ENCODE measurements around the gene PHYKPL. TPM values are rescaled to one million over a fixed set of nuclear protein-coding genes. Genes with fewer than 3 reads are reported as not detected.

The PHYKPL gene
- total RNA-seq, 1 donor from 2014 or later = 205 TPM

DNA sequence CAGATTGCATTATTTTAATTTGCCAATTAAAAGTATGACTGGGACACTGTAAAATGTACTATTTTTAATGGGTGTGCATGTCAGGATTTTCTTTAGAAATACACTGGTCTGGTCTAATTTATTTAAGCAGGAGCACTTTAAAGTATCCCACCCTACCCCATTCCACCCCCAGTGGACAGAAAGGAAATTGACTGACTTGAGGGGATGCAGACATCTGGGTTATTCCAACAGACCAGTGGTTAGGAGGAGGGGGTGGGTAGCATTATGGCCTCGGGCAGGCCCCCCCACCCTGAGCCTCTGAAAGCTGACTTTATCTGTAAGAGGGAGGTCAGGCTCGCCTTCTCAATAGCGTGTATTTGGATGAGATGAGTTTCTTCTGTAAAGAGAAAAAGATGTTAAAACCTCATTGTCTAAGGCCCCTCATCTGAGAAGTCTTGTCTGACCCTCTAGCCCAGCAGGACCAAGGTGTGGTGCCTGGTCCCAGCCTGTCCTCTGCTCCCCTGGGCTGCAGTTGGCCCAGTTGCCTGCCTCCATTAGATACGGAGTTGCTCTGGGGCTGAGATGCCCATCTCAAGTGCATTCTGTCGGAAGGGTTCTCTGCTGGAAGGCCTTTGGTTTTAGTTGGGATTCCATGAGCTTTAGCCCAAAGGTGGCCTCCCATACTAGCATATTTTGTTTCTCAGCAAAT, 23.9 kb downstream of the PHYKPL start:
- Mint-ChIP-seq H3K27ac (no peak overlapping the region), H3K36me3 (ENCODE audit: low read depth) (peaks cover 83% of the 10 kb centered on the region), H3K4me1 (peaks cover 28% of the 10 kb centered on the region), H3K9me3 (no peaks in the 10 kb centered on the region), H3K27me3 (no peaks in the 10 kb centered on the region), H3K4me3 (no peak overlapping the region)
- TF ChIP-seq, protein P1, sequence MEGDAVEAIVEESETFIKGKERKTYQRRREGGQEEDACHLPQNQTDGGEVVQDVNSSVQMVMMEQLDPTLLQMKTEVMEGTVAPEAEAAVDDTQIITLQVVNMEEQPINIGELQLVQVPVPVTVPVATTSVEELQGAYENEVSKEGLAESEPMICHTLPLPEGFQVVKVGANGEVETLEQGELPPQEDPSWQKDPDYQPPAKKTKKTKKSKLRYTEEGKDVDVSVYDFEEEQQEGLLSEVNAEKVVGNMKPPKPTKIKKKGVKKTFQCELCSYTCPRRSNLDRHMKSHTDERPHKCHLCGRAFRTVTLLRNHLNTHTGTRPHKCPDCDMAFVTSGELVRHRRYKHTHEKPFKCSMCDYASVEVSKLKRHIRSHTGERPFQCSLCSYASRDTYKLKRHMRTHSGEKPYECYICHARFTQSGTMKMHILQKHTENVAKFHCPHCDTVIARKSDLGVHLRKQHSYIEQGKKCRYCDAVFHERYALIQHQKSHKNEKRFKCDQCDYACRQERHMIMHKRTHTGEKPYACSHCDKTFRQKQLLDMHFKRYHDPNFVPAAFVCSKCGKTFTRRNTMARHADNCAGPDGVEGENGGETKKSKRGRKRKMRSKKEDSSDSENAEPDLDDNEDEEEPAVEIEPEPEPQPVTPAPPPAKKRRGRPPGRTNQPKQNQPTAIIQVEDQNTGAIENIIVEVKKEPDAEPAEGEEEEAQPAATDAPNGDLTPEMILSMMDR (IDR thresholded peaks at IDR 0.05) = no peak
- DNase-seq (no peak), ATAC-seq (ENCODE audit: low read depth) (no peak)
- POLR2A ChIA-PET = no interaction called here
- CTCF ChIA-PET = no interaction called here
- intact Hi-C loops (cut with micrococcal nuclease) = loop anchor here (10.0 kb wide), 1 partner anchor 416 kb away; the partner anchor contains the start of gene CLK4

DNA sequence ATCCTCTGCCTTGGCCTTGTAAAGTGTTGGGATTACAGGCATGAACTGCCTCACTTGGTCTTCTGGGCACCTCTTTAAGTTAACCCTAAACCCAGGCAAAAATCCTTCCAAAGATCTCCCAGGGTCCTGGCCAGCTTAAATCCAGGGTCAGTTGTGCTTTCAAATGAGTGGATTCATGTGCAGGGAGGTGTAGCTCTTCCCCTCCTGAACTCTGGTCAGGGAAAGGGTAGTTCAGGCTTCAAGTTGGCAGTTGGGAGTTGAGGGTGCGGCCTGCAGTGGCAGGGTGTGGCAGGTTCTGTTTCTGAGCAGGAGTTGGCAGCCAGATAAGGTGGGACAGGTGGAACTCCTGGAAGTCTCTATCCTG, 24.7 kb downstream of the PHYKPL start:
- ChIA-PET POLR2A (no interaction called here), CTCF (no interaction called here)
- Mint-ChIP-seq H3K9me3 (no peaks in the 10 kb centered on the region), H3K36me3 (ENCODE audit: low read depth) (peaks cover 75% of the 10 kb centered on the region), H3K27ac (peak overlapping the region; percentile 24), H3K4me1 (peaks cover 28% of the 10 kb centered on the region), H3K4me3 (no peak overlapping the region), H3K27me3 (no peaks in the 10 kb centered on the region)
- DNase-seq (no peak), ATAC-seq (ENCODE audit: low read depth) (no peak)
- intact Hi-C loops (cut with micrococcal nuclease) = loop anchor here (10.0 kb wide), 1 partner anchor 417 kb away; the partner anchor contains the start of gene CLK4
- TF ChIP-seq, protein P1 (IDR thresholded peaks at IDR 0.05) = no peak

DNA sequence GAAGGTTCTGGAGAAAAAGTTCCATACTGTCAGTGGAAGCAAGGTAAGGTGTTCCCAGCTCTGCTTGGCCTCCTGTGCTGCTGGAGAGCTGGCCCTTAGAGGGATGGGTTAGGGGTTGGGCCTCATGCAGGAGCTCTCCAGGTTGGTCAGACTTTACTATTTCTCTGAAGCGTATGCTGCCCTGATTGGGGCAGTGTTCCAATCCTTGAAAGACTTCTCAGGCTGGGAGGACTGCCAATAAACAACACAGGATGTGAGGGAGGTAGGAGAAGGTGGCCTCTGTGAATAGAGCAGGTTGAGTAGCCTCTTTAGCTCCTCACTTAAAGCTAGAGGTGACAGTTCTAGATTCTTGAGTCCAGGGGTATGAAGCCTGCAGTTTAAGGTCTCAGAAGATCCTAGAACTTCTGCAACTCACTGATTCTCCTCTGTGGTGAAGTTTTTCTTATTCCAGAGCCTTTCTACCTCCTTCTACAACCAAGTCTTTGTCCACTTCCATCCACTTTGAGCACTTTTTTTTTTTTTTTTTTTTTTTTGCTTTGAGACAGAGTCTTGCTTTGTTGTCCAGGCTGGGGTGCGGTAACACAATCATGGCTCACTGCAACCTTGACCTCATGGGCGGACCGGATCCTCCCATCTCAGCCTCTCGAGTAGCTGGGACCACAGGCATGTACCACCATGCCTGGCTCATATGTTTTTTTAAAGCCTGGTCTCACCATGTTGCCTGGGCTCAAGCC, 25.3 kb downstream of the PHYKPL start:
- intact Hi-C loops (cut with micrococcal nuclease) = loop anchor here (10.0 kb wide), 1 partner anchor 417 kb away; the partner anchor contains the start of gene CLK4
- Mint-ChIP-seq H3K36me3 (ENCODE audit: low read depth) (peaks cover 70% of the 10 kb centered on the region), H3K9me3 (no peaks in the 10 kb centered on the region), H3K4me3 (peak overlapping the region; percentile 77), H3K27ac (peak overlapping the region; percentile 75), H3K27me3 (no peaks in the 10 kb centered on the region), H3K4me1 (peaks cover 28% of the 10 kb centered on the region)
- ATAC-seq (ENCODE audit: low read depth) (no peak), DNase-seq (no peak)
- ChIA-PET CTCF (no interaction called here), POLR2A (interaction anchor here (0.6 kb wide), 1 partner anchor 641 kb away, joined by 9 read pairs; no protein-coding TSS in a partner anchor)
- TF ChIP-seq, protein P1 (IDR thresholded peaks at IDR 0.05) = no peak

DNA sequence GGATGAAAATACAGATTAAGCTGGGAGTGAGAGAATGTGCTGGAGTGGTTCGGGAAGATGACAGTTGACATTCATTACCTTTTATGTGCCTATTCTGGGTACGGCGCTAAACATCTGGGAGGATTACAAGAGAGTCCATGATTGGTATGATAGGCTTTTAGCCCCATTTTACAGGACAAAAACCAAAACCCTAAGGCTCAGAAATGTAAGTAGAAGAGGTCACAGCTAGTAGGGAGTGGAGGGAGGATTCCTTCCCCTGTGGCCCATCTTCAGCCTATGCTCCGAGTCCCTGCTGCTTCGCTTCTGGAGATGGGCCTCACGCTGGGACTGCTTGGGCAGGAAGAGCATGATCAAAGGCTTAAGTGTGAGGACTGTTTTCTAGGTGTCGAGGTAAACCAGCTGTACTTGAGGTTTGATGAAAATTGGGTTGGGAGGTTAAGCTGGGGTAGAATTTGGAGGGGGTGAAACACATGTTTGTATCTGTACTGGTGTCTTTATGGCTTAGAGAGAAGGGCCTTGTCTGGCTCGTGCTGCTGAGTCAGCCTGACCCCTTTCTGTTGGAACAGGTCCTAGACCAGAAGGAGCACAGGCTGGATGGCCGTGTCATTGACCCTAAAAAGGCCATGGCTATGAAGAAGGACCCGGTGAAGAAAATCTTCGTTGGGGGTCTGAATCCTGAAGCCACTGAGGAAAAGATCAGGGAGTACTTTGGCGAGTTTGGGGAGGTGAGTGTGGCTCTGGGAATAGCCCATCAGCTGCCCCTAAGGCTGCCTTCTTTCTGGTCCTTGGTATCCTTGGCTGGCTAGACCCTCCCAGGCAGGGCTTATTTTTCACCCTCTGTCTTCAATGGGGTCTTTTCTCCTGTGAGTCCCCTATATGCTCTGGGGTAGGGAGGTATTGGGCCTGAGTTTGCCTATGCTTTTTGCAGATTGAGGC, 26.2 kb downstream of the PHYKPL start:
- POLR2A ChIA-PET = interaction anchor here (0.6 to 2.4 kb wide), 3 partner anchors 10 to 641 kb away, joined by 4 to 13 read pairs (median 9); partner anchors contain the start of gene PHYKPL
- CTCF ChIA-PET = no interaction called here
- H3K36me3 Mint-ChIP-seq (ENCODE audit: low read depth) = peaks cover 61% of the 10 kb centered on the region
- H3K9me3 Mint-ChIP-seq = no peaks in the 10 kb centered on the region
- peaks cover 28% of the 10 kb centered on the region for H3K4me1 Mint-ChIP-seq
- H3K4me3 Mint-ChIP-seq = peak overlapping the region; percentile 77
- ATAC-seq (ENCODE audit: low read depth) = no peak
- no peak for DNase-seq
- no peaks in the 10 kb centered on the region for H3K27me3 Mint-ChIP-seq
- H3K27ac Mint-ChIP-seq = peak overlapping the region; percentile 75
- TF ChIP-seq, protein P1 (IDR thresholded peaks at IDR 0.05) = no peak
- intact Hi-C loops (cut with micrococcal nuclease) = loop anchor here (10.0 kb wide), 1 partner anchor 418 kb away; the partner anchor contains the start of gene CLK4

Data from activated B cell treated with CpG ODN at 0.5 μM for 24 hours (primary cell).